GM19239 (cell line): ENCODE measurements around the gene DGKI.

Experiments used
- DNase-seq: peaks from one replicate; pipeline ENCODE4 v3.0.0; 2011; ENCODE audit warnings: low spot score; ENCODE audit not compliant: insufficient read length
- FAIRE-seq: peaks from 2 replicates; lab custom pipeline; 2011; peaks lifted over from hg19 to GRCh38; lab: Jason Lieb, UNC

The DGKI gene

GRCh38 chr7:137521451-137521850 lies 325.3 kb downstream of the DGKI start:
- FAIRE-seq (no peak), DNase-seq (no peak)

GRCh38 chr7:137519947-137520346 lies 326.8 kb downstream of the DGKI start:
- FAIRE-seq (no peak), DNase-seq (no peak)

- FAIRE-seq (no peak), DNase-seq (no peak)
These were observed 327.5 kb downstream of the DGKI start for GRCh38 chr7:137519181-137519691.

- FAIRE-seq, result no peak
- DNase-seq, result no peak
These were observed 333.7 kb downstream of the DGKI start for GRCh38 chr7:137513091-137513490.

GRCh38 chr7:137507096-137507495 lies 339.7 kb downstream of the DGKI start:
- FAIRE-seq, result no peak
- DNase-seq, result no peak

- no peak for DNase-seq
- FAIRE-seq, result no peak
These were observed 340.7 kb downstream of the DGKI start for GRCh38 chr7:137506031-137506430.

- DNase-seq, result no peak
- FAIRE-seq, result no peak
These were observed 345.2 kb downstream of the DGKI start for GRCh38 chr7:137501562-137501961.

- DNase-seq (no peak), FAIRE-seq (no peak)
These were observed 353.9 kb downstream of the DGKI start for GRCh38 chr7:137492889-137493288.

GRCh38 chr7:137489880-137490279 lies 356.9 kb downstream of the DGKI start:
- FAIRE-seq, result no peak
- DNase-seq, result no peak

GRCh38 chr7:137488038-137488437 lies 358.7 kb downstream of the DGKI start:
- DNase-seq (no peak), FAIRE-seq (no peak)

GRCh38 chr7:137485818-137486217 lies 361.0 kb downstream of the DGKI start:
- FAIRE-seq (no peak), DNase-seq (no peak)

GRCh38 chr7:137484326-137484725 lies 362.4 kb downstream of the DGKI start:
- DNase-seq (no peak), FAIRE-seq (no peak)

- DNase-seq (no peak), FAIRE-seq (no peak)
These were observed 364.3 kb downstream of the DGKI start for GRCh38 chr7:137482466-137482865.

GRCh38 chr7:137480824-137481365 lies 365.9 kb downstream of the DGKI start:
- DNase-seq (no peak), FAIRE-seq (no peak)

GRCh38 chr7:137480401-137480800 lies 366.4 kb downstream of the DGKI start:
- no peak for FAIRE-seq
- DNase-seq, result no peak

GRCh38 chr7:137476937-137477336 lies 369.8 kb downstream of the DGKI start:
- DNase-seq (no peak), FAIRE-seq (no peak)

GRCh38 chr7:137475966-137476365 lies 370.8 kb downstream of the DGKI start:
- DNase-seq (no peak), FAIRE-seq (no peak)

GRCh38 chr7:137474540-137475026 lies 372.2 kb downstream of the DGKI start:
- FAIRE-seq, result no peak

GRCh38 chr7:137471128-137471527 lies 375.6 kb downstream of the DGKI start:
- FAIRE-seq, result no peak
- no peak for DNase-seq

More at GRCh38 chr7:137474540-137475026, 372.2 kb downstream of the DGKI start:
- DNase-seq, result no peak

GRCh38 chr7:137469858-137470257 lies 376.9 kb downstream of the DGKI start:
- no peak for DNase-seq
- no peak for FAIRE-seq

- no peak for DNase-seq
- no peak for FAIRE-seq
These were observed 377.5 kb downstream of the DGKI start for GRCh38 chr7:137469191-137469811.

GRCh38 chr7:137462847-137463246 lies 383.9 kb downstream of the DGKI start:
- no peak for FAIRE-seq

More at GRCh38 chr7:137462847-137463246, 383.9 kb downstream of the DGKI start:
- DNase-seq, result no peak
